Keratinocyte (primary cell): ENCODE data around the gene KIAA0825. TPM values are rescaled to one million over a fixed set of nuclear protein-coding genes. Genes with fewer than 3 reads are reported as not detected.

Source experiments
- DNase-seq: peaks from one replicate; pipeline ENCODE4 v3.0.0-alpha.2; 2011; ENCODE audit warnings: low read depth, missing footprints, low spot score
- FAIRE-seq: peaks from 2 replicates; lab custom pipeline; 2011; peaks lifted over from hg19 to GRCh38; lab: Jason Lieb, UNC
- H2AFZ ChIP-seq: 2 replicates; pipeline ENCODE4 v1.6.0; 2012; ENCODE audit warnings: low read length, control low read depth, inconsistent platforms; ENCODE audit not compliant: control insufficient read depth
- H3K27ac ChIP-seq: 2 replicates; pipeline ENCODE4 v1.5.1; 2011; ENCODE audit warnings: low read length; ENCODE audit not compliant: control insufficient read depth, insufficient read depth
- H3K27me3 ChIP-seq: 3 replicates; pipeline ENCODE4 v1.6.0; 2011; ENCODE audit warnings: low read length; ENCODE audit not compliant: control insufficient read depth, insufficient read depth; ENCODE audit errors: extremely low read depth
- H3K36me3 ChIP-seq, 2 experiments: 2 replicates in 1 of 2; 3 replicates in 1 of 2; pipeline ENCODE4 v1.5.1; 2011; ENCODE audit warnings: low read length in 2 of 2, mild to moderate bottlenecking in 1 of 2; ENCODE audit not compliant: control insufficient read depth in 2 of 2, insufficient read depth in 2 of 2; ENCODE audit errors: extremely low read depth in 1 of 2
- H3K4me1 ChIP-seq: 3 replicates; pipeline ENCODE4 v1.5.1; 2011; ENCODE audit warnings: low read length; ENCODE audit not compliant: control insufficient read depth, insufficient read depth; ENCODE audit errors: extremely low read depth
- H3K4me2 ChIP-seq: 3 replicates; pipeline ENCODE4 v1.6.0; 2011; ENCODE audit warnings: low read depth, low read length; ENCODE audit not compliant: control insufficient read depth, insufficient read depth; ENCODE audit errors: extremely low read depth
- H3K4me3 ChIP-seq, 3 experiments: fragments of 200-600 bp in 1 of 3; sonication (generic) in 1 of 3; 2 replicates in 2 of 3; 3 replicates in 1 of 3; pipeline ENCODE4 v1.5.1; 2011 to 2016; ENCODE audit warnings: low read length in 3 of 3, mild to moderate bottlenecking in 3 of 3, control low read depth in 2 of 3, inconsistent platforms in 1 of 3, low read depth in 1 of 3, mixed read lengths in 1 of 3, mixed run types in 1 of 3, moderate library complexity in 1 of 3; ENCODE audit not compliant: control insufficient read depth in 2 of 3, insufficient read depth in 2 of 3; ENCODE audit errors: extremely low read depth in 1 of 3
- H3K79me2 ChIP-seq: 2 replicates; pipeline ENCODE4 v1.6.0; 2012; ENCODE audit warnings: low read length; ENCODE audit not compliant: control insufficient read depth, insufficient read depth
- H3K9ac ChIP-seq: 3 replicates; pipeline ENCODE4 v1.6.0; 2011; ENCODE audit warnings: low read length; ENCODE audit not compliant: control insufficient read depth, insufficient read depth; ENCODE audit errors: extremely low read depth
- H3K9me1 ChIP-seq: 3 replicates; pipeline ENCODE4 v1.6.0; 2011; ENCODE audit warnings: low read length; ENCODE audit not compliant: control insufficient read depth, insufficient read depth; ENCODE audit errors: extremely low read depth
- H3K9me3 ChIP-seq: 2 replicates; pipeline ENCODE4 v1.5.1; 2012; ENCODE audit warnings: low read depth, low read length; ENCODE audit not compliant: control insufficient read depth
- H4K20me1 ChIP-seq: 3 replicates; pipeline ENCODE4 v1.6.0; 2011; ENCODE audit warnings: low read length; ENCODE audit not compliant: control insufficient read depth, insufficient read depth; ENCODE audit errors: extremely low read depth
- CTCF ChIP-seq, 3 experiments: IDR thresholded peaks in 1 of 3; conservative IDR thresholded peaks in 1 of 3; optimal IDR thresholded peaks in 1 of 3; 2 replicates in 2 of 3; 3 replicates in 1 of 3; pipeline versions ENCODE3 to v1.5.1; 2011; ENCODE audit warnings: low read length in 3 of 3, mild to moderate bottlenecking in 3 of 3, moderate library complexity in 2 of 3, control low read depth in 1 of 3, inconsistent platforms in 1 of 3; ENCODE audit not compliant: insufficient read depth in 2 of 3; ENCODE audit errors: extremely low read depth in 1 of 3
- EZH2 ChIP-seq: IDR thresholded peaks from one replicate; pipeline ENCODE4 v1.6.1; 2012; ENCODE audit warnings: inconsistent platforms, mild to moderate bottlenecking, low read length, moderate library complexity
- dilution Hi-C: fragments of 300-500 bp; cut with MboI; formaldehyde crosslinking; loops from one replicate; pipeline ENCODE4 v1.7.0; 2020; ENCODE audit warnings: low sequenced_read_pairs; ENCODE audit not compliant: extremely low pct_ligation_motif_present
- polyA plus RNA-seq, 5 experiments: library from polyadenylated mRNA; depleted of rRNA in 3 of 5; stranded (reverse) in 3 of 5; stranded (forward) in 1 of 5; unstranded in 1 of 5; fragments of >200 nt; gene quantifications; 1 replicate in 1 of 5; 2 replicates in 3 of 5; 3 replicates in 1 of 5; pipeline versions ENCODE4 v1.2.1 to v1.2.3, GENCODE V29; 2011 to 2012; ENCODE audit warnings: missing spikeins in 2 of 5, low read depth in 1 of 5, low replicate concordance in 1 of 5

Gene KIAA0825
- polyA plus RNA-seq, 1 donor (not counting 4 experiments of a cell fraction or from before 2014, with no cell fraction given), result 1.2 TPM

- Histone ChIP-seq H3K36me3 (no peaks in the 10 kb centered on the region), H2AFZ (no peak overlapping the region), H3K9me1 (no peaks in the 10 kb centered on the region), H3K4me1 (peaks cover 5% of the 10 kb centered on the region), H3K9me3 (no peaks in the 10 kb centered on the region), H3K27me3 (no peaks in the 10 kb centered on the region), H3K79me2 (no peaks in the 10 kb centered on the region), H4K20me1 (no peaks in the 10 kb centered on the region), H3K4me3 (no peak overlapping the region), H3K27ac (no peak overlapping the region), H3K4me2 (no peak overlapping the region), H3K9ac (no peak overlapping the region)
- FAIRE-seq (no peak), DNase-seq (no peak)
- dilution Hi-C loops, result no loop called here
- TF ChIP-seq CTCF (optimal IDR thresholded peaks at IDR 0.05 in 1 of 3, IDR thresholded peaks at IDR 0.05 in 1 of 3, conservative IDR thresholded peaks at IDR 0.05 in 1 of 3; ENCODE audit: extremely low read depth in 1 of 3, insufficient read depth in 2 of 3, low read length in 3 of 3), result no peak
These were observed 257.8 kb downstream of the KIAA0825 start for GRCh38 chr5:94360382-94361130.

- no peak for TF ChIP-seq EZH2
- TF ChIP-seq CTCF (optimal IDR thresholded peaks at IDR 0.05 in 1 of 3, IDR thresholded peaks at IDR 0.05 in 1 of 3, conservative IDR thresholded peaks at IDR 0.05 in 1 of 3; ENCODE audit: extremely low read depth in 1 of 3, insufficient read depth in 2 of 3, low read length in 3 of 3), result no peak
These were observed 258.5 kb downstream of the KIAA0825 start for GRCh38 chr5:94359880-94360279.

More at GRCh38 chr5:94359880-94360279, 258.5 kb downstream of the KIAA0825 start:
- no peaks in the 10 kb centered on the region for H3K36me3 ChIP-seq
- H3K9me3 ChIP-seq, result no peaks in the 10 kb centered on the region
- H4K20me1 ChIP-seq, result no peaks in the 10 kb centered on the region
- H3K9me1 ChIP-seq, result no peaks in the 10 kb centered on the region
- H2AFZ ChIP-seq, result no peak overlapping the region
- H3K4me2 ChIP-seq, result no peak overlapping the region
- DNase-seq (no peak), FAIRE-seq (no peak)
- no peaks in the 10 kb centered on the region for H3K27me3 ChIP-seq
- H3K9ac ChIP-seq, result no peak overlapping the region
- H3K4me3 ChIP-seq, result no peak overlapping the region
- dilution Hi-C loops, result no loop called here
- no peaks in the 10 kb centered on the region for H3K79me2 ChIP-seq
- peaks cover 5% of the 10 kb centered on the region for H3K4me1 ChIP-seq
- no peak overlapping the region for H3K27ac ChIP-seq
